ENCODE results near the gene NRDE2.
A peak's percentile ranks its signal among the peaks of the same experiment; 100 is the strongest.
"Not testable (repeated sequence)": the region's sequence is repeated elsewhere in the genome, so short reads cannot be mapped to it uniquely, and the experiment has no call there.

Gene NRDE2

GRCh38 chr14:90253826-90254225 lies 77.9 kb downstream of the NRDE2 start:
- TF ChIP-seq CTCF (IDR thresholded peaks at IDR 0.05; ENCODE audit: low read depth, low read length): no peak
- no peak for DNase-seq (ENCODE audit: extremely low read depth, low read depth)

- TF ChIP-seq CTCF (IDR thresholded peaks at IDR 0.05; ENCODE audit: low read depth, low read length): no peak
- DNase-seq (ENCODE audit: extremely low read depth, low read depth): no peak
Measured at GRCh38 chr14:90248594-90248993, 83.1 kb downstream of the NRDE2 start.

- not testable (repeated sequence) for DNase-seq (ENCODE audit: extremely low read depth, low read depth)
Measured at GRCh38 chr14:90247441-90247840, 84.3 kb downstream of the NRDE2 start.

- no peak for DNase-seq (ENCODE audit: extremely low read depth, low read depth)
- TF ChIP-seq CTCF (IDR thresholded peaks at IDR 0.05; ENCODE audit: low read depth, low read length): no peak
Measured at GRCh38 chr14:90246936-90247335, 84.8 kb downstream of the NRDE2 start.

GRCh38 chr14:90242444-90242843 lies 89.3 kb downstream of the NRDE2 start:
- TF ChIP-seq CTCF (IDR thresholded peaks at IDR 0.05; ENCODE audit: low read depth, low read length): no peak
- DNase-seq (ENCODE audit: extremely low read depth, low read depth): no peak

- DNase-seq (ENCODE audit: extremely low read depth, low read depth): no peak
- no peak for TF ChIP-seq CTCF (IDR thresholded peaks at IDR 0.05; ENCODE audit: low read depth, low read length)
Measured at GRCh38 chr14:90239139-90239538, 92.6 kb downstream of the NRDE2 start.

GRCh38 chr14:90235179-90235976 lies 96.4 kb downstream of the NRDE2 start:
- peak; percentile 82 for TF ChIP-seq CTCF (IDR thresholded peaks at IDR 0.05; ENCODE audit: low read depth, low read length)
- DNase-seq (ENCODE audit: extremely low read depth, low read depth): peak; percentile 2

GRCh38 chr14:90229942-90230341 lies 101.8 kb downstream of the NRDE2 start:
- not testable (repeated sequence) for DNase-seq (ENCODE audit: extremely low read depth, low read depth)
